ENCODE data around the gene REP15. TPM values are rescaled to one million over a fixed set of nuclear protein-coding genes. Genes with fewer than 3 reads are reported as not detected.

Gene REP15
- total RNA-seq, 2 experiments from 2014 or later, result not detected

DNA sequence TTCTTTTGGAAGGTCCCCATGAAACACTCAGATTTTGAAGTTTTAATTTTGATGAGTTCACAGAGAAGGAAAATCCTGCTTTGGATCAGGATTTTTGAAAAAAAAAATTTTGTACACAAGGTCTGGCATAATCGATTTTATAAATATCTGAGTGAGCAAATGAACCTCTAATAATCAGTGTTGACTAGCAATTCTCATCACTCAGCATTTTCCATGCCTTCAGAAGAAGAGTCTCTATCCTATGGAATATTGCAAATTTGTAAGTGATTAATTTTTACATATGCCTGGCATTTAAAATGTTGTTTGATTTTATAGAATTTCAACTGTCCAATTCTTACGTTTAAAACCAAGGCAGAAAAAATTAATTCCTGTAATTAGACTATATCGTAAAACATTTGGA is 30.5 kb upstream of the REP15 start:
- Mint-ChIP-seq H3K4me1 (ENCODE audit: low read depth) (no peaks in the 10 kb centered on the region), H3K27ac (no peak overlapping the region), H3K9me3 (no peaks in the 10 kb centered on the region), H3K36me3 (ENCODE audit: low read depth) (peaks cover 16% of the 10 kb centered on the region), H3K27me3 (no peaks in the 10 kb centered on the region), H3K4me3 (no peak overlapping the region)
- TF ChIP-seq, protein P1, sequence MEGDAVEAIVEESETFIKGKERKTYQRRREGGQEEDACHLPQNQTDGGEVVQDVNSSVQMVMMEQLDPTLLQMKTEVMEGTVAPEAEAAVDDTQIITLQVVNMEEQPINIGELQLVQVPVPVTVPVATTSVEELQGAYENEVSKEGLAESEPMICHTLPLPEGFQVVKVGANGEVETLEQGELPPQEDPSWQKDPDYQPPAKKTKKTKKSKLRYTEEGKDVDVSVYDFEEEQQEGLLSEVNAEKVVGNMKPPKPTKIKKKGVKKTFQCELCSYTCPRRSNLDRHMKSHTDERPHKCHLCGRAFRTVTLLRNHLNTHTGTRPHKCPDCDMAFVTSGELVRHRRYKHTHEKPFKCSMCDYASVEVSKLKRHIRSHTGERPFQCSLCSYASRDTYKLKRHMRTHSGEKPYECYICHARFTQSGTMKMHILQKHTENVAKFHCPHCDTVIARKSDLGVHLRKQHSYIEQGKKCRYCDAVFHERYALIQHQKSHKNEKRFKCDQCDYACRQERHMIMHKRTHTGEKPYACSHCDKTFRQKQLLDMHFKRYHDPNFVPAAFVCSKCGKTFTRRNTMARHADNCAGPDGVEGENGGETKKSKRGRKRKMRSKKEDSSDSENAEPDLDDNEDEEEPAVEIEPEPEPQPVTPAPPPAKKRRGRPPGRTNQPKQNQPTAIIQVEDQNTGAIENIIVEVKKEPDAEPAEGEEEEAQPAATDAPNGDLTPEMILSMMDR (IDR thresholded peaks at IDR 0.05), result no peak
- H3K36me3 ChIP-seq (ENCODE audit: insufficient read depth, low read length), result no peaks in the 10 kb centered on the region
- H3K9me3 ChIP-seq (ENCODE audit: control insufficient read depth in 1 of 2, insufficient read depth in 1 of 2, low read length in 2 of 2), result no peaks in the 10 kb centered on the region
- ATAC-seq (ENCODE audit: poor library complexity), result no peak
- intact Hi-C loops (cut with DNase I, micrococcal nuclease), result no loop called here
- DNase-seq, result no peak
- H3K4me1 ChIP-seq (ENCODE audit: insufficient read depth, low read length), result no peaks in the 10 kb centered on the region
- no peak overlapping the region for H3K4me3 ChIP-seq (ENCODE audit: low read length)
- H3K27ac ChIP-seq (ENCODE audit: low read depth in 1 of 2, low read length in 2 of 2), result no peak overlapping the region
- POLR2A ChIA-PET, result no interaction called here
- H3K27me3 ChIP-seq (ENCODE audit: control insufficient read depth in 1 of 2, insufficient read depth in 2 of 2, low read length in 2 of 2), result no peaks in the 10 kb centered on the region
- CTCF ChIA-PET, result no interaction called here

DNA sequence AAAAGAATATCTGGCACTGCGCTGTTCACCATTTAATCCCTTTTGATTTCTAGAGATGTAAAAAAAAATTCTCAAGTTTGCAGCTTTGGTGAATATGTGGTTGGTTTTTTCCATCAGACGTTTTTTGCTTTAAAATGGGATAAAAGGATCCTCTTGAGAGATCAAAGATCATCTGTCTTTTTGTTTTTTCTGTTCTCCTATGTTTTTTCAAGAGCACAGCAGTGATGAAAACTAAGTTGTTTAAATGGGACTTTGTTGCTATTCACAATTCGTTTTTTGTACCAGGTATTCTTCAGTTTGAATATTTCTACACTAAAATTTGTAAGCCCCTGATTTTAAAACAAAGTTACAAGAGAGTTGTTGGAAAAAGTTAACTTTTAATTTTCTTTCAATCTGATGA is 29.7 kb upstream of the REP15 start:
- CTCF ChIA-PET, result interaction anchor here (0.7 kb wide), 1 partner anchor 36 kb away, joined by 3 read pairs; no protein-coding TSS in a partner anchor

DNA sequence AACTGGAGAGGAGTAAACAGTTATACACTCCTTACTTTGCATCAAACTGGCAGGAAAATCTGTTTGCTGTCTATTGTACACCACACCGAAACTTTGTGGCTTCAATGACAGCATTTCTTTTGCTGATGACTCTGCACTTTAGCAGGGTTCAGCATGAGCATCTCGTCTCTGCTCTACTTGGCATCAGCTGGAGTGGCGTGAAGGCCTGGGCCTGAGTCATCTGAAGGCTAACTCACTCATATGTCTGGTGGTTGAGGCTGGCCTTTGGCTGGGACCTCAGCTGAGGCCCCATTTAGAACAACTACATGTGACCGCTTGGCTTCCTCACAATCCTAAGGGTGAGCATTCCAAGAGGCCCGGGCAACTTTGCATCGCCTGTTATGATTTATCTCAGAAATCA is 28.7 kb upstream of the REP15 start:
- Mint-ChIP-seq H3K36me3 (ENCODE audit: low read depth) (peaks cover 16% of the 10 kb centered on the region), H3K27ac (no peak overlapping the region), H3K27me3 (no peaks in the 10 kb centered on the region), H3K4me3 (no peak overlapping the region), H3K4me1 (ENCODE audit: low read depth) (no peaks in the 10 kb centered on the region), H3K9me3 (no peaks in the 10 kb centered on the region)
- H3K27me3 ChIP-seq (ENCODE audit: control insufficient read depth in 1 of 2, insufficient read depth in 2 of 2, low read length in 2 of 2), result no peaks in the 10 kb centered on the region
- ChIA-PET CTCF (no interaction called here), POLR2A (no interaction called here)
- H3K36me3 ChIP-seq (ENCODE audit: insufficient read depth, low read length), result no peaks in the 10 kb centered on the region
- TF ChIP-seq, protein P1 (IDR thresholded peaks at IDR 0.05), result no peak
- H3K4me1 ChIP-seq (ENCODE audit: insufficient read depth, low read length), result no peaks in the 10 kb centered on the region
- DNase-seq (peak in 1 of 14 experiments; percentile 5), ATAC-seq (ENCODE audit: poor library complexity) (no peak)
- no peak overlapping the region for H3K27ac ChIP-seq (ENCODE audit: low read depth in 1 of 2, low read length in 2 of 2)
- H3K4me3 ChIP-seq (ENCODE audit: low read length), result no peak overlapping the region
- no peaks in the 10 kb centered on the region for H3K9me3 ChIP-seq (ENCODE audit: control insufficient read depth in 1 of 2, insufficient read depth in 1 of 2, low read length in 2 of 2)
- intact Hi-C loops (cut with DNase I, micrococcal nuclease), result no loop called here

More for the DNA sequence above, 29.7 kb upstream of the REP15 start:
- H3K4me1 Mint-ChIP-seq (ENCODE audit: low read depth), result no peaks in the 10 kb centered on the region
- peaks cover 16% of the 10 kb centered on the region for H3K36me3 Mint-ChIP-seq (ENCODE audit: low read depth)
- no peaks in the 10 kb centered on the region for H3K36me3 ChIP-seq (ENCODE audit: insufficient read depth, low read length)
- H3K9me3 Mint-ChIP-seq, result no peaks in the 10 kb centered on the region
- POLR2A ChIA-PET, result no interaction called here
- H3K4me3 ChIP-seq (ENCODE audit: low read length), result no peak overlapping the region
- DNase-seq, result no peak
- H3K27ac ChIP-seq (ENCODE audit: low read depth in 1 of 2, low read length in 2 of 2), result no peak overlapping the region
- no peak overlapping the region for H3K4me3 Mint-ChIP-seq
- TF ChIP-seq, protein P1 (IDR thresholded peaks at IDR 0.05), result no peak
- no peaks in the 10 kb centered on the region for H3K9me3 ChIP-seq (ENCODE audit: control insufficient read depth in 1 of 2, insufficient read depth in 1 of 2, low read length in 2 of 2)
- no peaks in the 10 kb centered on the region for H3K27me3 Mint-ChIP-seq
- H3K27me3 ChIP-seq (ENCODE audit: control insufficient read depth in 1 of 2, insufficient read depth in 2 of 2, low read length in 2 of 2), result no peaks in the 10 kb centered on the region
- H3K27ac Mint-ChIP-seq, result no peak overlapping the region
- no peaks in the 10 kb centered on the region for H3K4me1 ChIP-seq (ENCODE audit: insufficient read depth, low read length)
- intact Hi-C loops (cut with DNase I, micrococcal nuclease), result no loop called here
- ATAC-seq (ENCODE audit: poor library complexity), result no peak
